LHCN-M2 (cell line): ENCODE measurements around the gene KCNJ5. TPM values are rescaled to one million over a fixed set of nuclear protein-coding genes. Genes with fewer than 3 reads are reported as not detected.

Experiments
- DNase-seq: peaks from one replicate; pipeline ENCODE4 v3.0.0-alpha.2; 2012; ENCODE audit warnings: low read depth
- total RNA-seq: library from RNA; depleted of rRNA; stranded (reverse); fragments of >200 nt; gene quantifications from 2 replicates; pipeline ENCODE4 v1.2.3, GENCODE V29; 2014

Gene KCNJ5
- total RNA-seq, 1 experiment from 2014 or later: 0.29 TPM

DNA sequence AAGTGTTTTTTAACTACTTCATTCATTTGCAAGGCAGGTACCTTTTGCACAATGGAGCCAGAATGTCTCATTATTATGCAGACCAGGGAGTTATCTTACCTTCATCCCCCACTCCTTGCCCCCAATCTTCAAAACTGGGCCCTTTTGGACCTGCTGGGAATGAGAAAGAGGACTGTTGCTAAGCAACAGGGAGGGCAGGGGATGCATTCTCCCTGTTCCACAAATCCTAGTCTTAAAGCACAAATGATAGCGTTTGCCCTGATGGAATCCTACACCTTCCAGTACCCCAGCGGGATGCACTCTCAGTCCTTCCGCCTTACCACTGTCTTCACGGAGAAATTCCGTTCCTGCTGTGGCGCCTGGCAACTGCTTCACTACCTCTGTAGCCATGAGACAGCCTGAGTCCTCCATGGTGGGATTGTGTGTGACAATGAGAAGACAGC, 20.0 kb upstream of the KCNJ5 start:
- no peak for DNase-seq

DNA sequence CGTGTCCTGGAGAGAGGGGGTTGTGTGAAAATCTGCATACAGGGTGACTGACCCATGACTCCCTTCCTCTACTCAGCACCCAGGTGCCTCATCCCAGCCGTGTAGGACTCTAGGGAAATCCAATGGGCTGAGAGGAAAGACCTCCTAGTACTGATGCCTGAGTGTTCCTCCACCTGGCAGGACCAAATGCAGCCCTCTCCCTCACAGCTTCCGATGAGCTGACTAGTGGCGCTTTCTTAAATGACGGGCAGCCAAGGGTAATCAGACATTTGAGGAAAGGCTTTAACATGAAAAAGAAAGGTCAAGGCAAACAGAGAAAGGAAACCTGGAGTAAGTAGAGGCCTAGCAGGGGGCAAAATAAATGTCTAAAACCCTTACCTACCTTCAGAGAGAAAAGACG, 19.1 kb upstream of the KCNJ5 start:
- no peak for DNase-seq

DNA sequence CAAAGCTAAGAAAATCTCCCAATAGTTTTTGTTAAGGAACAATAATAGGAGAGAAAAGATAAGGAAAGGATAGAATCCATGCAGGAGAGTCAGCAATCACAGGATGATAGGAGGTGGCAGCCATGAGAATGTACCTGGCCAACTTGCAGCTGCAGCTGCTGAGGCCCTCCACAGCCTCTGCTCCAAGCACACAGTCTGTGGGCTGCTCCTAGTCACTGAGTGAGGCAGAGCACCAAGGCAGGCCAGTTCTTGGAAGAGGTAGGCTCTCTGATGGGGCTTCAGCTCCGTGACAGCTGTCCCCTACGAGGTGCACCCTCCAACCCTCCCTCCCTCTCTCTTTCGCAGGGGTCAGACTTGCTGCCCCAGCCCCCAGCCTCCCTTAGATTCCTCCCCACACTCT, 18.6 kb upstream of the KCNJ5 start:
- no peak for DNase-seq

DNA sequence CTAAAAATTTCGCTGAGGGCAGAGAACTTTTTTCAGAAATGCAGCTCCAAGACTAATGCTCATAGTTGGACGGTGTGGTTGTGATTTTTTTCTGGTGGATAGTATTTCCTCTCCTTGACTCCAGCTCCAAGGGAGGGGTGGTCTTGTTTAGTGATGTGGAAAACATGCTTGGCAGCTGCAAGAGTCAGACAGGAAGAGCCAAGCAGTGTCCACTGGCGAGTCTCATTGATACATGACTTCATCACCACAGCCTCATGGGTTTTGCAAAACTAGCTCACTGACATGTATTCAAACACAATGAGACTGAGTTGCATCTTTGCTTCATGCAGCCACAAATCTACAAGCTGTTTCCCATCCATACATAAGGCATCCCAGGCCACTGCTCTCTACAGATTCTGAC, 16.7 kb upstream of the KCNJ5 start:
- DNase-seq: no peak

DNA sequence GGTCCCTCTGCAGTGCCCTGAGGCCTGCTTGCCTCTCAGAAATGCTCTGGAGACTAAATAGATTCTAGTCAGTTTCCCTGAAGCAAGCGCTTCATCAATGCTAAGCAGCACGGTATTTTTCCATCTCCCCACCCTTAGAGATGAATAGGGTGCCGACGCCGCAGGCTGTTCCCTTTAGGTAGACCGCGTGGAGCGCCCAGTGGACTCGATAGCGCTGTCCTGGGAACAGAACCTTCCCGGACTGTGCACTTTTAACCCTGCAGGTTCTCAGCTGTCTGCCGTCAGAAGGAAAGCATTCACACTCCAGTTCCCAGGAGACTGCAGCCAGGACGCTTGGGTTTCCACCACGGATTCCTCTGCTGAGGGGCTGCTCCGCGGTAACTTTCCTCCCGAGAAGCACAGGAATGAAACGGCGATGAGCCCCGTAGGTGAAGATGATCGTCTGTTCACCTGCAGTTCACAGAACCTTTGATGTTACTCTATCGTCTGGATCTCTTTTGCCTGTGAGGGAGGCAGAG, 15.0 kb upstream of the KCNJ5 start:
- no peak for DNase-seq

DNA sequence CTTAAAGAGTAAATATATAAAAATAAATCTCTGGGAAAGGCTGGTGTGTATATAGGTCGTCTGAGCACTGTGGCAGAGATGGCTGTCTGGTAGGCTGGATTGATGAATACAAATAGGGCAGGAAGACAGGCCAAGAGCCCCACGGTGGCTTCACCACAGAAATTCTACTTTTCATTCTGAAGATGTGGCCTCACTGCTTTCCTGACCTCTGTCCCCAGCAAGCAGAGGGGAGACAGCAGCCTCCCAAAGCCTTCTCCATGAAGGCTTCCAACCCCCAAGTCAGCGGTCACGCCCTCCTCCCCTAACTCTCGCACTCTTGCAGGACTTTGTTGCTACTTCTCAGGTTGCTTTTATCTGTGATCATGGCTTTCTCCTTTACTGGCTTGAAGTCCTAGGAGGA, 13.4 kb upstream of the KCNJ5 start:
- DNase-seq: no peak

DNA sequence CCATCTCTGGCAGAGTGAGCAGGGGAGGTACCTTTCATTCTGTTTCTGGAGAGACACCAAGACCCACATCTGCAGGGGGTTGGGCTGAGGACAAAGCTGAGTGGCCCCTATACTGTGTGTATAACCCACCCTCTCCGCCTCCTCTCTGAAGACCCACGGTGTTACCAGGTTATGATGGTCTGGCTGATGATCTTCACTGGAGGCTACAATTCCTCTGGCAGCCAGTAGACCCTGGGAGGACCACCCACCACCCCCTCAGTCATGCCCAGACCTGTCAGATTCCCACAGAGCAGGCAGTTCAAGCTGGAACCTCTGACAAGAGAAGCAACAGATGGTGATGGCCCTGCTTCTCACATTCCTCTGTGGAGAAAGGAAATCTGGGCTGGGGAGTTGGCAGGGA, 12.7 kb upstream of the KCNJ5 start:
- no peak for DNase-seq

GRCh38 chr11:128879817-128880216, 11.3 kb upstream of the KCNJ5 start:
- no peak for DNase-seq

DNA sequence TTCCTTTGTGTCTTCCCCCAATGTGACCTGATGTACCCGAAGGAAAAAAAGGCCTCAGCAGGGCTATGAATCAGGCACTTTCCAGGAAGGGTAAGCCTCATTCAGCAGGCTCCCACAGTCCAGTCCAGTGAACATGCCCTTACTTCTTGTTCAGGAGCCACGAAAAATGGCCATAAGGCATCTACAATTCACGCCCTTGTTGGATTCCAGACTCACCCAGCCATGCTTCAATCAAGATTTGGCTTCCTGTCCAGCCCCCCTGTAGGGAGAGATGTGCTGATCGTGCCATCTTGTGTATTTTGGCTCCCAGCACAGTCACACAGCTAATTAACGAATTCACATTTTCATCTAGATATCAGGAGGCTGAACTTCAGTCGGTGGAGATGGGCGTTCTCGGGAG, 9.9 kb upstream of the KCNJ5 start:
- DNase-seq: no peak

- no peak for DNase-seq
These were observed 8.7 kb upstream of the KCNJ5 start for GRCh38 chr11:128882451-128882850.

DNA sequence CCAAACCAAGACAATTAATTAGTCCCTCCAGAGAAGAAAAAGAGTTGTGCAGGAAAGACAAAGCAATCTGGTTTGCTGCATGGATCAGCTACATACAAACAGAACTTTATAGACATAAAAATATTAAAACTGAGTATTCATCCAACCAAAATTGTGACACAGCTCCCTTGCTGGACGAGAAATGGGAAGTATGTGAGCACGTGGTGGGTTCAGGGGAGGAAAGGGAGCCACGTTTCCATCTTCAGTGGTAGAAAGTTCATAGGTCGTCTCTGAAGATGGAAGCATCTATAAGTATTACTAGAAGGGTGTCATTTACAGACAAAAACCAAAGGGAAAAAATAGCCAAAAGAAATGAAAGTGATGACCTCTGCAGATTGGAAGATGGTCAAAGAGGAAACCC, 7.1 kb upstream of the KCNJ5 start:
- no peak for DNase-seq

DNA sequence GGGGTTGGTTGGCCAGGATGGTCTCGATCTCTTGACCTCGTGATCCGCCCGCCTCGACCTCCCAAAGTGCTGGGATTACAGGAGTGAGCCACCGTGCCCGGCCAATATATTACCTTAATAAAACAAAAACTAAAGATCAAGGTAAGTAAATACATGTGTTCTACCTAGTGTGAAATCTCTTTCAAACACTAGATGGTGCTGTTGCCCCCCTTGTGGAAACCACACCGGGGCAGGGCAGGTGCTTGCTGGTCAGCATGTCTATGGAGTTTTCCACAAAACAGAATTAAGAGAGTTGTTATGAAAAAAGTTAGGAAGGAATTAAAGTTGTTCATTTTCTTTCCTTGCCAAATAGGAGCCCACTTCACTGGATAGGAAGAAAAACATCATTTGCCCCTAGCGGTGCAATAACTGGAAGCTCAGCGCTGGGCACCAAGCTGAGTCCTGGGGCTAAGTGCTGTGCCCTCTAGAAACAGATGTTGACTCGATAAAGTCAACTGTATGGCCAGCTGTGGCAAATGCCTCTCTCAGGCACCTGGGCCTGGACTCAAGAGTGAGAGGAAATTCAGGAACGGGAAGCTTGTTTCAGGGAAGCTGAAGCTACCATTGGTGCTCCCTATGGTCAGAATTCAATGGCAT, 6.3 kb upstream of the KCNJ5 start:
- peak; percentile 56 for DNase-seq

- no peak for DNase-seq
These were observed 4.6 kb upstream of the KCNJ5 start for GRCh38 chr11:128886406-128887124.

- DNase-seq: no peak
These were observed 2.8 kb upstream of the KCNJ5 start for GRCh38 chr11:128888034-128888985.

- DNase-seq: no peak
These were observed 1.4 kb upstream of the KCNJ5 start for GRCh38 chr11:128889657-128890213.

GRCh38 chr11:128890216-128890542, 977 bp upstream of the KCNJ5 start:
- DNase-seq: no peak

DNA sequence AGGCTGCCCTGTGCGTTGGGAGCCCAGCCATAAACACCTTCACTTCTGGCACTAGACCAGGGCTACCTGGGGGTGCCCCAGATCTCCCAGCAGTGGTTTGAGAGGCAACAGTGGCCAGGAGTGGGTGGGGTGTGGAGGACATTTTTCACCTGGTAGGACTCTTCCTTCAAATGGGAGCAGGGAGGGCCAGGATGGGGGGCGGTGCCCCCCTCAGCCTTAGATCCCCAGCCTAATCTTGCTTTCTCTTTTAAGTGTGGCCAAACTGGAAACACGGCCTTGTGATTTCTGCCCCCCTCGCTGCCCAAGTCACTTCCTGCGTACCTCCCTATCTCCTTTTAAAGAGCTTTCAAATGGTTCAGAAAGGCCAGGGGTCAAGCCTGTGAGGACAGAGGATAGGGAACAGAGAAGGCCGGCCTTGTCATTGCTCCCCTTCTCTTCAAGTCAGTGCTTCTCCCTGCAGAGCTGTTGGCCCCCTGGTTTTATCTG, 800 bp downstream of the KCNJ5 start:
- DNase-seq: no peak

DNA sequence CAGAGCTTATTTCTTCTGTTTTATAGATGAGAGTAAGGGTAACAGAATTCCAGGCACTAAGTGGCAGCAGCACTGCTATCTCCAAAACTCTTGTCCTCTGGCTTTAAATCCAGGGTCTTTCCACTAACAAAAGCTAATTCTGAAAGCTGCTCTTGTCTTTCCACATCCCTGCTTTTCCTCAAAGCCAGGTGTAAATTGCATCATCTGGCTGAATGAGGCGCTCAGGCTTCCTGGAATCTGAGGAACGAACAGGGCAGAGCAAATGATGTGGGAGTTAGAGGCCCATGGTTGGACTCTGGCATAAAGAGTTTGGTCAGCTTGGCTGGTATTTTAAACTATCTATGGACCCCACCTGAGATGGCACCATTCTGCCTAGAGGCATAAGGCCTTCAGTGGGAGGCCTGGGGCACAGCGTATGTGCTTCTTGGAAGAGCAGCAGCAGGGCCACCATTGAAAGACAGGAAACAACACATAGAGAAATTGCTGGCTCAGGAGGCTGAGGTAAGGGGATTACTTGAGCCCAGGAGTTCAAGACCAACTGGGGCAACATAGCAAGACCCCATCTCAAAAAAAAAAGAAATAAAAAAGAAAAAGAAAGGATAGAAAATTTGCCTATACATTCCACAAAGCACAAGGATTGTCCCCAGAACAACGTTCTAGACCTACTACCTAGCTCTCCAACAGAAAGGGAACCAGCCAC, 1.9 kb downstream of the KCNJ5 start:
- no peak for DNase-seq

- DNase-seq: no peak
These were observed 2.6 kb downstream of the KCNJ5 start for GRCh38 chr11:128893578-128894285.

GRCh38 chr11:128894286-128894681, 3.1 kb downstream of the KCNJ5 start:
- DNase-seq: no peak
